Ecto neural progenitor cell (in vitro differentiated cells): ENCODE results near the gene IFRD1.

ENCODE experiments used
- DNase-seq: peaks from one replicate; pipeline ENCODE4 v3.0.0-alpha.2; 2018; ENCODE audit warnings: low spot score

Gene IFRD1

GRCh38 chr7:112520787-112521186 is 70.5 kb downstream of the IFRD1 start:
- DNase-seq, result no peak

GRCh38 chr7:112521942-112522341 is 71.7 kb downstream of the IFRD1 start:
- no peak for DNase-seq

GRCh38 chr7:112523871-112524270 is 73.6 kb downstream of the IFRD1 start:
- DNase-seq, result no peak
